Panc1 (cell line): ENCODE measurements around the gene FBXW11. TPM values are rescaled to one million over a fixed set of nuclear protein-coding genes. Genes with fewer than 3 reads are reported as not detected.

Experiments
- ATAC-seq: fragments of 200-7000 bp; cut with Tn5 transposase; 2 replicates; pipeline ENCODE4 v1.9.1; 2020; ENCODE audit warnings: mild to moderate bottlenecking, moderate library complexity
- BruUV-seq: library from RNA; stranded (reverse); fragments of 400-500 nt; replicated peaks from 2 replicates; lab custom pipeline; 2021; lab: Mats Ljungman, UMichigan
- CTCF ChIA-PET: fragments of 300-600 bp; sonication (Branson Sonifier 250); formaldehyde crosslinking; loops from one replicate; lab custom pipeline; 2022; ENCODE audit warnings: antibody characterized with exemption; lab: Charles Lee
- POLR2A ChIA-PET: fragments of 300-600 bp; sonication (Branson Sonifier 250); formaldehyde crosslinking; loops from one replicate; lab custom pipeline; 2022; ENCODE audit warnings: antibody characterized with exemption; lab: Charles Lee
- DNase-seq: peaks from one replicate; pipeline ENCODE4 v3.0.0-alpha.2; 2010; ENCODE audit warnings: low read depth, low spot score
- H3K27ac ChIP-seq: 2 replicates; pipeline ENCODE4 v1.5.1; 2011; ENCODE audit warnings: mild to moderate bottlenecking, low read length, inconsistent platforms
- H3K27me3 ChIP-seq: fragments of 200-500 bp; sonication (Bioruptor generic); 2 replicates; pipeline ENCODE4 v1.6.0; 2014; ENCODE audit warnings: low read length, inconsistent platforms; ENCODE audit not compliant: control insufficient read depth, insufficient read depth
- H3K36me3 ChIP-seq: fragments of 200-500 bp; sonication (Bioruptor generic); 2 replicates; pipeline ENCODE4 v1.5.1; 2014; ENCODE audit warnings: inconsistent platforms, mild to moderate bottlenecking, low read length, moderate library complexity; ENCODE audit not compliant: control insufficient read depth, insufficient read depth
- H3K4me1 ChIP-seq: 2 replicates; pipeline ENCODE4 v1.5.1; 2011; ENCODE audit warnings: inconsistent platforms, mild to moderate bottlenecking, low read length, moderate library complexity; ENCODE audit not compliant: control insufficient read depth, insufficient read depth
- H3K4me3 ChIP-seq, 2 experiments: 2 replicates each; pipeline ENCODE4 v1.5.1; 2011 to 2012; ENCODE audit warnings: low read depth in 2 of 2, low read length in 2 of 2, mild to moderate bottlenecking in 2 of 2, inconsistent platforms in 1 of 2, moderate library complexity in 1 of 2
- H3K9me3 ChIP-seq: fragments of 200-500 bp; sonication (Bioruptor generic); 2 replicates; pipeline ENCODE4 v1.5.1; 2014; ENCODE audit warnings: low read depth, mild to moderate bottlenecking, inconsistent platforms, low read length, moderate library complexity; ENCODE audit not compliant: control insufficient read depth, insufficient read depth
- CTCF ChIP-seq: fragments of 450-650 bp; IDR thresholded peaks from 2 replicates; pipeline ENCODE4 v1.5.1; 2017; ENCODE audit warnings: mild to moderate bottlenecking
- POLR2AphosphoS5 ChIP-seq: IDR thresholded peaks from 2 replicates; pipeline ENCODE4 v1.6.1; 2012; ENCODE audit warnings: mild to moderate bottlenecking, low read depth, low read length, moderate library complexity
- REST ChIP-seq, 2 experiments: IDR thresholded peaks; 2 replicates each; pipeline ENCODE4 v1.6.1; 2011 to 2012; ENCODE audit warnings: low read depth in 2 of 2, control low read depth in 1 of 2, low read length in 1 of 2, mild to moderate bottlenecking in 1 of 2, moderate library complexity in 1 of 2; ENCODE audit not compliant: insufficient read depth in 1 of 2
- SIN3A ChIP-seq: IDR thresholded peaks from 2 replicates; pipeline ENCODE4 v1.6.1; 2012; ENCODE audit warnings: low read depth, mild to moderate bottlenecking, low read length, moderate library complexity, borderline replicate concordance; ENCODE audit not compliant: insufficient read depth
- TCF7L2 ChIP-seq: IDR thresholded peaks from 2 replicates; pipeline ENCODE4 v1.6.1; 2011; ENCODE audit warnings: mild to moderate bottlenecking, low read depth, low read length, inconsistent platforms
- in situ Hi-C: cut with HindIII; loops from 2 replicates; pipeline ENCODE4 v1.10.0; 2016; ENCODE audit warnings: low sequenced_read_pairs, low pct_unique_long_range_greater_than_20kb
- intact Hi-C: fragments of 100-400 bp; cut with micrococcal nuclease; formaldehyde crosslinking; loops from one replicate; pipeline ENCODE4 v1.10.0; 2022; ENCODE audit not compliant: unreplicated experiment
- total RNA-seq: library from RNA; stranded (reverse); gene quantifications from one replicate; pipeline ENCODE4 v1.2.1, GENCODE V29; 2021; ENCODE audit not compliant: unreplicated experiment

FBXW11 gene
- total RNA-seq, 1 experiment from 2014 or later = 111 TPM

GRCh38 chr5:171834461-171834860 lies 172.0 kb downstream of the FBXW11 start:
- Histone ChIP-seq H3K4me1 (no peaks in the 10 kb centered on the region), H3K9me3 (no peaks in the 10 kb centered on the region), H3K27me3 (no peaks in the 10 kb centered on the region), H3K27ac (no peak overlapping the region), H3K36me3 (no peaks in the 10 kb centered on the region), H3K4me3 (no peak overlapping the region)
- no TSS peak for BruUV-seq
- POLR2A ChIA-PET = no interaction called here
- ATAC-seq = no peak
- DNase-seq = no peak
- intact Hi-C loops = no loop called here
- CTCF ChIA-PET = no interaction called here
- in situ Hi-C loops = no loop called here
- no peak for TF ChIP-seq REST (IDR thresholded peaks at IDR 0.05; ENCODE audit: insufficient read depth in 1 of 2, low read depth in 2 of 2, low read length in 1 of 2)
- TF ChIP-seq TCF7L2 = no peak
- TF ChIP-seq POLR2AphosphoS5 = no peak
- TF ChIP-seq SIN3A = no peak
- TF ChIP-seq CTCF = no peak

GRCh38 chr5:171832775-171833174 lies 173.7 kb downstream of the FBXW11 start:
- H3K27ac ChIP-seq = no peak overlapping the region
- no peak for TF ChIP-seq REST (IDR thresholded peaks at IDR 0.05; ENCODE audit: insufficient read depth in 1 of 2, low read depth in 2 of 2, low read length in 1 of 2)
- TF ChIP-seq POLR2AphosphoS5 = no peak
- TF ChIP-seq TCF7L2 = no peak
- no peak for TF ChIP-seq CTCF
- no peaks in the 10 kb centered on the region for H3K9me3 ChIP-seq
- in situ Hi-C loops = no loop called here
- no TSS peak for BruUV-seq
- ATAC-seq = no peak
- intact Hi-C loops = no loop called here
- DNase-seq = no peak
- ChIA-PET CTCF (no interaction called here), POLR2A (no interaction called here)
- H3K27me3 ChIP-seq = no peaks in the 10 kb centered on the region
- no peak overlapping the region for H3K4me3 ChIP-seq
- no peaks in the 10 kb centered on the region for H3K4me1 ChIP-seq
- no peaks in the 10 kb centered on the region for H3K36me3 ChIP-seq
